Measurements from ENCODE around the gene UIMC1.
"Not testable (repeated sequence)": the region's sequence is repeated elsewhere in the genome, so short reads cannot be mapped to it uniquely, and the experiment has no call there.

The UIMC1 gene

DNA sequence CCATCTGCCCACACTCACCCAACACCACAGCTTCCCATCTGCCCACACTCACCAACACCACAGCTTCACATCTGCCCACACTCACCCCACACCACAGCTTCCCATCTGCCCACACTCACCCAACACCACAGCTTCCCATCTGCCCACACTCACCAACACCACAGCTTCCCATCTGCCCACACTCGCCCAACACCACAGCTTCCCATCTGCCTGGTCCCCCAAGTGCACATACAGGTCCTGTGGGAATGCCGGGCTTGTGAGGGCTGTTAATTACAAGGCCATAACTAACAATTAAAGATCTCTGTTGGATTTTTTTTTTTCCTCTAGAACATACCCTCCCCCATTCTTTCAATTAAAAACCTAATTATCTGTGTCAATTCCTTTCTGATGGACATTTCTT lies 133.6 kb downstream of the UIMC1 start:
- not testable (repeated sequence) for DNase-seq (ENCODE audit: low read depth in 2 of 3, low spot score in 2 of 3)

DNA sequence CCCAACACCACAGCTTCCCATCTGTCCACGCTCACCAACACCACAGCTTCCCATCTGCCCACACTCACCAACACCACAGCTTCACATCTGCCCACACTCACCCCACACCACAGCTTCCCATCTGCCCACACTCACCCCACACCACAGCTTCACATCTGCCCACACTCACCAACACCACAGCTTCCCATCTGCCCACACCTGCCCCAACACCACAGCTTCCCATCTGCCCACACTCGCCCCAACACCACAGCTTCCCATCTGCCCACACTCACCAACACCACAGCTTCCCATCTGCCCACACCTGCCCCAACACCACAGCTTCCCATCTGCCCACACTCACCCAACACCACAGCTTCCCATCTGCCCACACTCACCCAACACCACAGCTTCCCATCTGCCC lies 134.0 kb downstream of the UIMC1 start:
- not testable (repeated sequence) for DNase-seq (ENCODE audit: low read depth in 2 of 3, low spot score in 2 of 3)

DNA sequence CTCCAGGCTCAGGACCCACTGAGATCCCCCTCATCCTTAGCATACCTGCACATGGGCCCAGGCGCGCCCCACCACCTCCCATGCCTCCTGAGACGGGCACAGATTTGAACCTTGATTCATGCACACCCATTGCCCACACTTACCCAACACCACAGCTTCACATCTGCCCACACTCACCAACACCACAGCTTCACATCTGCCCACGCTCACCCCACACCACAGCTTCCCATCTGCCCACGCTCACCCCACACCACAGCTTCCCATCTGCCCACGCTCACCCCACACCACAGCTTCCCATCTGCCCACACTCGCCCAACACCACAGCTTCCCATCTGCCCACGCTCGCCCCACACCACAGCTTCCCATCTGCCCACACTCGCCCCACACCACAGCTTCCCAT lies 135.9 kb downstream of the UIMC1 start:
- not testable (repeated sequence) for DNase-seq (ENCODE audit: low read depth in 2 of 3, low spot score in 2 of 3)

DNA sequence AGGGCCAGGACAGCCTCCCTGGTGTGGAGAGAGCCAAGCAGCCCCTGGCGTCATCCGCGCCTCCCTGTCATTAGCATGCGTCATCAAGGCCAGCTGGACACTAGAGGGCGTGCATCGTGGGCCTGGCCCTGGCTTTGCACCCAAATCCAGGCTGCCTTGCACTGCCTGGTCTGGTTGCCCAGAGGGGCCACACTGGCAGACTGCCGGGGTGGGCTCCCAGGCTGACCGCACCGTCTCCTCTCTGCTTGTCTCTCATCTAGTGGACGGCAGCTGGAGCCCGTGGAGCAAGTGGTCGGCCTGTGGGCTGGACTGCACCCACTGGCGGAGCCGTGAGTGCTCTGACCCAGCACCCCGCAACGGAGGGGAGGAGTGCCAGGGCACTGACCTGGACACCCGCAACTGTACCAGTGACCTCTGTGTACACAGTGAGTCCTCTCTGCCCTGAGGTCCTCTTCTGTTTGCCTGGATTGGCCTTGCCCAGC lies 136.4 kb downstream of the UIMC1 start:
- no peak for DNase-seq (ENCODE audit: low read depth in 2 of 3, low spot score in 2 of 3)

DNA sequence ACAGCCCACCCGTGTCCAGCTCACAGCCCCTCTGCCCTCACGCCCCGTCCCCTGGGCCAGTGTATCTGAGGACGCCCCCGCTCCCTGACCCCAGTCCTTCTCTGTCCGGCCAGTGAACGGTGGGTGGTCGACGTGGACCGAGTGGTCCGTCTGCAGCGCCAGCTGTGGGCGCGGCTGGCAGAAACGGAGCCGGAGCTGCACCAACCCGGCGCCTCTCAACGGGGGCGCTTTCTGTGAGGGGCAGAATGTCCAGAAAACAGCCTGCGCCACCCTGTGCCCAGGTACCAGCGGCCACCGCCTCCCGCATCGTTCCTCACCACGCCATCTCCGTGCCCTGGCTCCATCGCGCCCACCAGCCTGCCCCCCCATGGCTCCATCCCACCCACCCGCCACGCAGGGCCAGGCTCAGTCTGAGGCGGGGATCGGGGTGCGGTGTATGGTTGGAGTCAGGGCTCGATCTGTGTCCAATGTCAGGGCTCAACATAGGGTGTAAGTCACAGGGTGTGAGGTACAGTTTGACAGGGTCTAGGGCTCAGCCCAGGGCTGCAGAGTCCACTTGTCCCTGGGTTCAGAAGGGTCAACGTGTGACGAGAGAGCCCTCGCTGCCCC lies 137.0 kb downstream of the UIMC1 start:
- no peak for DNase-seq (ENCODE audit: low read depth in 2 of 3, low spot score in 2 of 3)

DNA sequence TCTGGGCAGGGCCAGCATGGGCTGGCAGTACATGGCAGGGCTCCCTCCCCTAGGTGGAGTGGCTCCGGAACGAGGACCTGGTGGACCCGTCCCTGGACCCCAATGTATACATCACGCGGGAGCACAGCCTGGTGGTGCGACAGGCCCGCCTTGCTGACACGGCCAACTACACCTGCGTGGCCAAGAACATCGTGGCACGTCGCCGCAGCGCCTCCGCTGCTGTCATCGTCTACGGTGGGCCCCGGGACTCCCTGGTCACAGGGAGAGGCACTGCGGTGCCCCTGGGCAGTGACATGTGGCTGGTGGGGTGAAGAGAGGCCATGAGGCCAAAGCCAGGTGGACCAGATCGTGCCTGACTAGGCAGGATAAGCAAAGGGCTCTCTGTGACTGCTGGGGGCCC lies 137.8 kb downstream of the UIMC1 start:
- no peak for DNase-seq (ENCODE audit: low read depth in 2 of 3, low spot score in 2 of 3)

DNA sequence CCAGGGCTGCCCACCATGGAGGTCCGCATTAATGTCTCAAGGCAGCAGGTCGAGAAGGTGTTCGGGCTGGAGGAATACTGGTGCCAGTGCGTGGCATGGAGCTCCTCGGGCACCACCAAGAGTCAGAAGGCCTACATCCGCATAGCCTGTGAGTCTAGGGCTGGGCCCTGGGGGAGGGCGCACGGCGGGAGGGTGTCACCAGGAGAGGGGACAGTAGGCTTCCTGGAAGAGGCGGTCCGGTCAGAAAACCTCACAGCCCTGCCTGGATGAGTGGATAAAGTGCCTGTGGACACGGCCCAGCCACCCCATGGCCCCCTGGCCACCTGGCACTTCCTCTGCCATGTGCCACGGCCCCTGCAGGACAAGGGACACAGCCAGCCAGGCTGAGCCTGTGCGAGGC lies 138.5 kb downstream of the UIMC1 start:
- no peak for DNase-seq (ENCODE audit: low read depth in 2 of 3, low spot score in 2 of 3)

DNA sequence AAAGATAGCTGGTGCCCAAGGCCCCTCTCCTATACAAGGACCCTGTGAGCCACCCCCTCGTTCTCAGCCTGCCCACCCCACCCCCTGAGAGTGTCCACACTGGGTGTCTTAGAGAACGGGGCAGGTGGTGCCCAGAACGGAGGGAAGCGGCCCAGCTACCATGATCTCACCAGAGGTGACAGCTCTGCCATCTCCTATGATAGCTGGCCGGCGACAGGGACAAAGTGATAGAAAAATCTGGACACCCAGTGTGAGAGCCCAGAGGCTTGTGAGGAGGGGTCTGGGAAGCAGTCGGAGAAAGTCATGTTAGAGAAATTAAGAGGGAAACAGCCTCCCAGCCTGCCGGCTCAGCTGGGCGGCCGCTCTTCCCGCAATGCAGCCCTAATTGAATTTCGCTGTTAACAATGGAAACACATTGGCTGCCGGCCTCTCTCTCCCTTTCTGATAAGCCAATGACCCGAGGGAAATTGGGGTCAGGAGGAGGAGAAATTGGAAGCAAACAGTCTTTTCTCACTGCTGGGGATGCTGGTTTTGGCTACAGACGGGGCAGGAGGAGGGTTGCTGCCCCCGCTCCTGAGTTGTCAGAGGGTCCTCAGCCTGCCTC lies 139.8 kb downstream of the UIMC1 start:
- no peak for DNase-seq (ENCODE audit: low read depth in 2 of 3, low spot score in 2 of 3)

DNA sequence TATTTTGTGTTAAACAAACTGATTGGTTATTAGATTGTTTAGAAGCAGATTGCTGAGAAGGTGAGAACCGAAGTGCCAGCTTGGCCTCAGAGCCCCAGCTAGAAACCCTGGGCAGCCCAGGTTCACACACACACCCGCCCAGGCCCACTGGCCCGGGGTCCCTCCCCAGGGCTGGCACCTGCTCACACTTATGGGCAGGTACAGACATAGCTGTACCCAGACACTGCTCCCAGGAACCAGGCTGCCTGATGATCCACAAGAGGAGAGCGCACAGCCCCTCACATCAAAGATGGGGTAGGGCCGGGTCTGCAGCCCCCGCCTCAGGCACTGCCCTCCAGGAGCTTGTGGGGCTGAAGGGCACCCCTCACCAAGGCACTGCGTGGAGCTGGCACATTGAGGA lies 140.6 kb downstream of the UIMC1 start:
- DNase-seq (ENCODE audit: low read depth in 2 of 3, low spot score in 2 of 3), result no peak

DNA sequence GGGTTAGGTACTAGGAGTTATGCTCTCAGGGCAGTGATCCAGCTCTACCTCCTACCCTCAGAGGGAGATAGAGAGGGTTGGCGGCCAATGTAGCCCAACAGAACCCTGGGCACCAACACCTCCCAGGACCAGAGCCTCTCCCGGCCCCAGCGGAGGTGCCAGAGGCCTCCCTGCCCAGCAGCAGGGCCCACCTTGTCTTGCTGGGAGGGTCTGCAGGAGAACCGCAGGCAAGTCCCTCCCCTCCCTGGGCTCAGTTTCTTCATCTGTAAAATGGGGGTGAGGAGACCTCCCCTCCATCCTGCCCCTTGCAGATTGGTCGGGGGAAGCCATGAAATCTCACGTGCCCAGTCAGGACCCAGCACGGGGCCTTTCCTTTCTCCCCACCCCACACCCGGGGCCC lies 141.8 kb downstream of the UIMC1 start:
- no peak for DNase-seq (ENCODE audit: low read depth in 2 of 3, low spot score in 2 of 3)

DNA sequence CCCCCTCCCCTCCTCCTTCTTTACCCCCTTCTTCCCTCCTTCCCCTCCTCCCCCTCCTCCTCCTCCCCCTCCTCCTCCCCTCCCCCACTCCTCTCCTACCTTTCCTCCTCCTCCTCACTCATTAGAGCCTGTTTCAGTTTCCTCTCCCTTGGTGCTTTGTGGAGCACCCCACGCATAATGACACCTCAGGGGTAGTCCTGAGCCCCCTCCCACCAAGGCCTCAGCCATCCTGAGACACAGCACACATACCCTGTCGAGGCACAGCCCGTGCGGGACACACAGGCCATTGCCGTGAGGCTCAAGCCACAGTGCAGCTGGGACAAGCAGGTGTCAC lies 142.8 kb downstream of the UIMC1 start:
- DNase-seq (ENCODE audit: low read depth in 2 of 3, low spot score in 2 of 3), result no peak

DNA sequence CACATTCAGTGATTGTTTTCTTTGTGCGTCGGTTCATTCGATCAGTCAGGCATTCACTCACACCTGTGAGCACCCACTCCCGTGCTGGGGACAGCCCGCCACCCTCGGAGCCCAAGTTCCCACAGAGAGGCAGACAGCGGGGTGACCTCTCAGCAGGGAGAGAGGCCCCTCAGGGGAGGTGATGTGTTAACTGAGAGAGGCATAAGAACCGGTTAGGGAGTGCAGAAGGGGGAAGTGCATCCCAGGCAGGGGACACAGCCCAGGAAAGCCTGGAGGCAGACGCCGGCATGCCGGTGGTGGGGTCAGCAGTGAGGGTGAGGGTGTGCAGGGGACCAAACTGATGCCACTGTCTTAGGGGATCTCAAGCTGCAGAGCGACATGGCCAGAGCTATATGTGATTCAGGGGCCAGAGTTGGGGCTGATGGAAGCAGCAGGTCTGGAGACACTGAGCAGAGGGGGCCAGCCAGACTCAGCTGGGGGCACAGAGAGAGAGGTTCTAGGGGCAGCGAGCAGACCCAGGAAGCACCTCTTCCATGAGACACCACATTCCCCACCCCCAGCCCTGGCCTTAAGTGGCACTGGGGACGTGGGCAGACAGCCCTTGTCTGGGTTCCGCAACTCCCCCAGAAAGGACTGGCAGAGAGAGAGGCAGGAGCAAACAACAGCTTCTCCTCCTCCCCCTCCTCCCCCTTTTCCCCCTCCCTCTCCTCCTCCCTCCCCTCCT lies 143.4 kb downstream of the UIMC1 start:
- no peak for DNase-seq (ENCODE audit: low read depth in 2 of 3, low spot score in 2 of 3)

DNA sequence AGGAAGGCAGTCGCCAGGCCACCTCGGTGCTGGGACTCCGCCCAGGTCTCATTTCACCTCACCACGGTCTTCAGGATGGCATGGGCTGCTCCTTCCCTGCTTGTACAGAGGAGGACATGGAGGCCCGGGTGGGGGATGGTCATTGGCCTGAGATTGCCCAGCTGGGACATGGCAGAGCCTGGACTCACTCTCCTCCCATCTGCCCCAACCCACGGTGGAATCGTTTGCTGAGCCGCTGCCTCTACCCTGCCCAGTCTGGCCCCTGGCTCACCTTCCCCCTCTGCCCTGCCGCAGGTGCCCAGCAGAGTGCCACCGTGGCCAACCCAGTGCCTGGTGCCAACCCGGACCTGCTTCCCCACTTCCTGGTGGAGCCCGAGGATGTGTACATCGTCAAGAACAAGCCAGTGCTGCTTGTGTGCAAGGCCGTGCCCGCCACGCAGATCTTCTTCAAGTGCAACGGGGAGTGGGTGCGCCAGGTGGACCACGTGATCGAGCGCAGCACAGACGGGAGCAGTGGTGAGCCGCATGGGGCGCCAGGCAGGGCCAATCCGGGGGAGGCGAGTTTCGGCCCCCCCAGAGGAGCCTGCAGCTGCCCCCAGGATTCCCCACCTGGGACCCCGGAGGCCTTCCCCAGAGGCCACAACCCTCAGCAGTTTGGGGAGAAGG lies 144.1 kb downstream of the UIMC1 start:
- DNase-seq (ENCODE audit: low read depth in 2 of 3, low spot score in 2 of 3), result no peak

DNA sequence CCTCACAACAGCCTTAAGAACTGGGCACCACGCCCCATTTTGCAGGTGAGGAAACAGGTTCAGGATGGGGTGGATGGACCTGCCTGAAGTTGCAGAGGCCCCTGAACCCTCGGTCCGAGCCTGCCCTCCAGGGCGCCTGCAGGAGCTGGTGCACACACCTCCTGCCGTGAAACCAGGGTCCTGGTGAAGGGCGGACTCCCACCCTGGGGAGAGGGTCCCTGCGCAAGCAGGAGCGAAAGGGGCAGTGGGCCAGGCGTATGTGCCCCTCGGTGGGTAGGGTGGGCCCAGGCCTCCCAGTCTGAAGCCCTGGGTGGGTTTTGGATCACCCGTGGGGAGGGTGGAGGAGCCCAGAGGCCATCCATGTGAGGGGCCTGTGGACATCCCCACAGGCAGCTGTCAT lies 145.3 kb downstream of the UIMC1 start:
- no peak for DNase-seq (ENCODE audit: low read depth in 2 of 3, low spot score in 2 of 3)

DNA sequence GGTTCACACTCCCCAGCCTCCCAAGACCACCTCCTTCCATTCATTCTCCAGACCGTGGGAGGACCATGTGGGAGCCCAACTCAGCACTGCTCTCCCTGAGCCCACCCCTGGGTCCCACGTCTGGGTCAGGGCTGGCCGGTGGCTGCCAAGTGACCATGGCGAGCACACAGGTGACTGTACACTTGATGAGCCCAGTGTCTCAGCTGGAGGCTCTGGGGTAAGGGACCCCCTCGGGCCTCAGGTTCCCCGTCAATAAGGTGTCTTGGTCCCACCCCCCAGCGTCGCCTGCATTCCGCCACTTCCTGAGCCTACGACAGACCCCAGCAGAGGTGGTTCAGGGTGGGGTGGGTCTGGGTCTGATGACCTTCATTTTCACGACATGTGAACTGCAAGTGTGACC lies 146.2 kb downstream of the UIMC1 start:
- no peak for DNase-seq (ENCODE audit: low read depth in 2 of 3, low spot score in 2 of 3)

DNA sequence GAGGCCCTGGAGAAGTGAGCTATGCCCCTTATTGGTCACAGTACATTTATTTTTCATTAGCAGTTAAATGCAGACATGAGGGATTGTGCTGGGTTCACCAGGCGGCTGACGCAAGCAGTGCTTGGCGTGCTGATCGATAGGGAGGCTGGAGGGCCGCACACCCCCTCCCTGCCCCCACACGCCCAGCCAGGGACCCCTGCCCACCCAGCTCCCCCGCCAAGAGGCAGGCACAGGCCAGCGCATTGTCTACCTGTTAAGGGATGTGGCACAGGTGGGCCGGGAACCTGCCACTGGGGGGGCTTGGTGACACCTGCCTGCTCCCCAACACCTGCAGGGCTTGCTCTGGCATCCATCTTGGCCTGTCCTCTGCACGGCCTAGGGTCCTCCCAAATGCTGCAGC lies 146.7 kb downstream of the UIMC1 start:
- DNase-seq (ENCODE audit: low read depth in 2 of 3, low spot score in 2 of 3), result no peak

DNA sequence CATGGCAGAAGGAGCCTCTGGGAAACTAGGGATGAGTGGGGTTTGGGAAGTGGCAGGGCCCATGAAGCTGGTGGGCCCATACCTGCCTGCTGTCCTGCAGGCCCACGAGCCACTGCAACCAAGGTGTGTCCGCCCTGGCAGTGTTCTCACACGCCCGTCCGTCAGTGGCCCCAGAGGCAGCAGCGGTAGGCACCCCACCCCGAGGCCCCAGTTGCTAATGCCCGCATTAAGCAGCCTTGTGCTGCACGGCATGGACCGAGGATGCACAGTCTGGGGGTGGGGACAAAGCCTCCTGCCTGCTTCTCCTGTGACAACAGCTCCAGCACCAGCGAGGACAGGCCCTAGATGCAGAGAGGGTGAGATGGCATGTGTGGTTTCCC lies 148.7 kb downstream of the UIMC1 start:
- no peak for DNase-seq (ENCODE audit: low read depth in 2 of 3, low spot score in 2 of 3)

DNA sequence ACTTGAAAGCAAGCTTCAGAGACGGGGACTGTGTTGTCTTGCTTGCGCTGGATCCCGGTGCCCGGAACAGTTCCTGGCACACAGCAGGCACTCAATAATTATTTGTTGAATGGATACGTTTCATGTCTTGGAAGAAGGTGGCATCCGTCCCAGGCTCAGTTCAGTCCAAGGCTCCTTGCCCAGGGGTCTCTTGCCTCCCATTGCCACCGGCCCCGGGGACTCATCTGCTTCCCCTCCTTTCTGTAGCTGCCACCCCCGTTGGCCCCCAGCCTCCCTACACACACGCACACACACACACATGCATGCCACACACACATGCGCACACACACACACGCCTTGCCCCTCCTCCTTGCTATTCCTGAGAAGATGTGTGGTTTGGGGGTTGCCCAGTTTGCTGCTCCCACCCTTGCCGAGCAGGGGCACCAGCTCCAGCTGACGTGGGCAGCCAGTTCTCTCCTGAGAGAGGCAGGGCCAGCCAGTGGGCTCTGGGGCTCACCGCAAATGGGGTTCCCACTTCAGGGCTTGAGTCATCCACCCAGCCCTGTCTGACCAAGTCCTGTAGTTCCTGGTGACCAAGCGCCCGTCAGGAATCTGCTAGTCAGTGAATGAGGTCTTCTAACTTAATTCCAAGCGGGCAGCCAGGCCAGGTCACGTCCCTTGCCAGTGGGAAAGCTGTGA lies 149.2 kb downstream of the UIMC1 start:
- no peak for DNase-seq (ENCODE audit: low read depth in 2 of 3, low spot score in 2 of 3)

DNA sequence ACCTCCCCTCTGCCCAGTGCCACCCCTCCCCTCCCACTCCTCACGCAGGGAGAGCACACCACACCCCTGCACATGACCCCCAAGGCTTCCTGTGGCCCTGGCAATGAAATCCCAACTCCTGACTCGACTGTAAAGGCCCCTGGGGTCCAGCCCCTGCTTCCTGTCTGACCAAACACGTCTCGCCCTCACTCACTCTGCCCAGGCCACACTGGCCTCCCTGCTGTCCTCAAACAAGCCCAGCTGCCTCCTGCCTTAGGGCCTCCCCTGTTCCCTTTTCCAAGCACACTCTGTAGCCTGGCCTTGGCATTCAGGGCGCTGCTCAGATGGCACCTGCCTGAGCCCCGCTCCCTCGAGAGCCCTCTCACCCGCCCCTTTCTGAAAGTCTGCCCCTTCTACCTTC lies 149.8 kb downstream of the UIMC1 start:
- no peak for DNase-seq (ENCODE audit: low read depth in 2 of 3, low spot score in 2 of 3)

DNA sequence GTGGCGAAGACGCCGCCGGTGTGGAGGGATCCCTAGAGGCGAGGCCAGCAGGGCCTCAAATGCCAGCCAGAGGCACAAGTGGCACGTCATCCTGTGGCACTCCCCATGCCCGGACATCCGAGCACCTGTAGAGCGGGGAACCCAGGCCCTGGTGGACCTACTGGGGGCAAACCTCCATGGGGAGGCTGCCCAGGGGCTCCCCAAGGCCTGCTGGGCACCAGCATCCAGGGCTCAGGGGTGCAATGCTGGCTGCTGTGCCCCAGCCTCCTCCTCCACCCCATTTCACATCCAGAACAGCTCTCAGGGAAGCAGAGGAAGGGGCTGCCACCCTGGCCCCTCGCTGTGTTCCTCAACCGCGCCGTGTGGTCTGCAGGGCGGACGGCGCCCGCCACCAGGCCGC lies 151.0 kb downstream of the UIMC1 start:
- DNase-seq (ENCODE audit: low read depth in 2 of 3, low spot score in 2 of 3), result no peak
